Erythroblast (primary cell): ENCODE measurements around the gene TBC1D24.
"Not testable (repeated sequence)": the region's sequence is repeated elsewhere in the genome, so short reads cannot be mapped to it uniquely, and the experiment has no call there.

Source experiments
- GATA1 ChIP-seq: IDR thresholded peaks from 2 replicates; pipeline ENCODE4 v1.6.1; 2011; ENCODE audit warnings: low read depth, mild to moderate bottlenecking, control low read depth, low read length, moderate library complexity
- POLR2A ChIP-seq: IDR thresholded peaks from 2 replicates; pipeline ENCODE4 v1.6.1; 2011; ENCODE audit warnings: mild to moderate bottlenecking, low read length

DNA sequence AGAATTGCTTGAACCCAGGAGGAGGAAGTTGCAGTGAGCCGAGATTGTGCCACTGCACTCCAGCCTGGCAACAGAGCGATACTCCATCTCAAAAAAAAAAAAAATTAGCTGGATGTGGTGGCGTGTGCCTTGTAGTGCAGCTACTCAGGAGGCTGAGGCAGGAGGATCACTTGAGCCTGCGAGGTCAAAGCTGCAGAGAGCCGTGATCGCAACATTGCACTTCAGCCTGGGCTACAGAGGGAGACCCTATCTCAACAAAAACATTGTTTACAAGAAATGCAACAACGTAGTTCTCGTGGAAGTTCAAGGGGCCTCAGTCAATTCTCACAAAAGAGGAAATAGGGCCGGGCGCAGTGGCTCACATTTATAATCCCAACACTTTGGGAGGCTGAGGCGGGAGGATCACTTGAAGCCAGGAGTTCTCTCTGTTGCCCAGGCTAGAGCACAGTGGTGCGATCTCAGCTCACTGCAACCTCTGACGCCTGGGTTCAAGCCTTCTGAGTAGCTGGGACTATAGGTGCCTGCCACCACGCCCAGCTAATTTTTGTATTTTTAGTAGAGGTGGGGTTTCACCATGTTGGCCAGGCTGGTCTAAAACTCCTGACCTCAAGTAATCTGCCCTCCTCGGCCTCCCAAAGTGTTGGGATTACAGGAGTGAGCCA is 33.7 kb upstream of the TBC1D24 start:
- not testable (repeated sequence) for TF ChIP-seq POLR2A, GATA1
